NCI-H510A (cell line): ENCODE measurements around the gene AURKAIP1.

Source experiments
- DNase-seq: peaks from one replicate; lab custom pipeline; 2025; lab: John Stamatoyannopoulos, UW

The AURKAIP1 gene

GRCh38 chr1:1332774-1333480 lies 42.1 kb downstream of the AURKAIP1 start:
- no peak for DNase-seq

GRCh38 chr1:1332031-1332755 lies 42.8 kb downstream of the AURKAIP1 start:
- peak; percentile 63 for DNase-seq

GRCh38 chr1:1331068-1331965 lies 43.7 kb downstream of the AURKAIP1 start, which contains the start of gene TAS1R3:
TAS1R3 (plus strand) TSS chr1:1331280; CDS start chr1:1331346, 66 bp downstream.
- DNase-seq: peak; percentile 63

- DNase-seq: no peak
These were observed 44.5 kb downstream of the AURKAIP1 start for GRCh38 chr1:1330366-1331067.

GRCh38 chr1:1329304-1330210 lies 45.5 kb downstream of the AURKAIP1 start:
- no peak for DNase-seq

- DNase-seq: no peak
These were observed 46.8 kb downstream of the AURKAIP1 start for GRCh38 chr1:1328254-1328653.

- no peak for DNase-seq
These were observed 47.7 kb downstream of the AURKAIP1 start for GRCh38 chr1:1327291-1327690.

GRCh38 chr1:1326075-1326605 lies 48.9 kb downstream of the AURKAIP1 start:
- no peak for DNase-seq

- no peak for DNase-seq
These were observed 49.5 kb downstream of the AURKAIP1 start for GRCh38 chr1:1325288-1326074.

GRCh38 chr1:1324524-1325287 lies 50.3 kb downstream of the AURKAIP1 start, which contains the start of the genes CPTP and INTS11:
CPTP (plus strand) TSS chr1:1324802; CDS start chr1:1326911, 2,109 bp downstream.
INTS11 (minus strand) TSS chr1:1324660; CDS start chr1:1324608, 52 bp downstream.
- peak; percentile 98 for DNase-seq

- no peak for DNase-seq
These were observed 50.9 kb downstream of the AURKAIP1 start for GRCh38 chr1:1324084-1324523.
